ENCODE measurements around the gene GPC6. TPM values are rescaled to one million over a fixed set of nuclear protein-coding genes. Genes with fewer than 3 reads are reported as not detected.

The GPC6 gene
- total RNA-seq, 1 donor from 2014 or later: 42.9 TPM

DNA sequence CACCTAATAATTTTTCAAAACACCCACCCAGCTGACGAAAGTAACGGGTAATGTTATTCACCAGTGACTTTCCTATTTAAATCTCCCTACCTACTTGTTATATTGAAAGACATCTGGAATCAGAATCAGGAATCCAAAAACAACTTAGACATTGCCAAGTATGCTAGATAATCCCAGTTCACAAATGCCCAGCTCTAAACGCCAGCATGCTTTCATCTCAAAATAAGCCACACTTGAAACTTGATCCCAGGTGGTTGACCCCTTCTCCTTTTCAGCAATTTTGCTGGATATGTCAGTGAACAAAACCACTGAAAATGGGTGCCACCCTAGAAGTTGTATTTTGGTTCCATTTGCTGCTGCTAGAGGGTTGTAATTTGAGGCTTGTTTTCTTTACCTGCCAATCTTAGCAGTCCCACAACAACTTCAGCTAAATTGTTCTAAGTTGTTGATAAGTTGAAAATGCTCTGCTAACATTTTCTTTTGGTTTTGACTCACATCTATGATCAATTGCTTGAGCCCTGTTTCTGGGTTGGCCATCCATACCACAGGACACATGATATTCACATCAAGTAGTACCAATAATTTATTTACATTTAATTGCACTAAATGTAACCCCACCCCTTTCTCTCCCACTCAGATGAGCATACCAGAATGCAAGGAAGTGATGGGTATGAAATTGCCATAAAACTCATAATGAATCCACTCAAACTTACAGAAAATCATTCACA lies 1186.4 kb downstream of the GPC6 start:
- no peak overlapping the region for H3K4me2 ChIP-seq
- H3K9me3 Mint-ChIP-seq: no peaks in the 10 kb centered on the region
- no peak overlapping the region for H2AFZ ChIP-seq (replicated peaks)
- no peak overlapping the region for H3K4me3 ChIP-seq
- no peaks in the 10 kb centered on the region for H3K9me3 ChIP-seq (ENCODE audit: low read depth)
- H3K4me1 ChIP-seq: peaks cover 22% of the 10 kb centered on the region
- no peak overlapping the region for H3K4me3 Mint-ChIP-seq
- no peaks in the 10 kb centered on the region for H3K36me3 ChIP-seq
- H3F3A ChIP-seq (ENCODE audit: low read depth): peaks cover 15% of the 10 kb centered on the region
- H3K27me3 ChIP-seq: no peaks in the 10 kb centered on the region
- H3K79me2 ChIP-seq (ENCODE audit: low read depth): no peaks in the 10 kb centered on the region
- TF ChIP-seq EZH2 (IDR thresholded peaks at IDR 0.05): no peak
- TF ChIP-seq EZH2phosphoT487 (IDR thresholded peaks at IDR 0.05): no peak
- TF ChIP-seq, protein P1, sequence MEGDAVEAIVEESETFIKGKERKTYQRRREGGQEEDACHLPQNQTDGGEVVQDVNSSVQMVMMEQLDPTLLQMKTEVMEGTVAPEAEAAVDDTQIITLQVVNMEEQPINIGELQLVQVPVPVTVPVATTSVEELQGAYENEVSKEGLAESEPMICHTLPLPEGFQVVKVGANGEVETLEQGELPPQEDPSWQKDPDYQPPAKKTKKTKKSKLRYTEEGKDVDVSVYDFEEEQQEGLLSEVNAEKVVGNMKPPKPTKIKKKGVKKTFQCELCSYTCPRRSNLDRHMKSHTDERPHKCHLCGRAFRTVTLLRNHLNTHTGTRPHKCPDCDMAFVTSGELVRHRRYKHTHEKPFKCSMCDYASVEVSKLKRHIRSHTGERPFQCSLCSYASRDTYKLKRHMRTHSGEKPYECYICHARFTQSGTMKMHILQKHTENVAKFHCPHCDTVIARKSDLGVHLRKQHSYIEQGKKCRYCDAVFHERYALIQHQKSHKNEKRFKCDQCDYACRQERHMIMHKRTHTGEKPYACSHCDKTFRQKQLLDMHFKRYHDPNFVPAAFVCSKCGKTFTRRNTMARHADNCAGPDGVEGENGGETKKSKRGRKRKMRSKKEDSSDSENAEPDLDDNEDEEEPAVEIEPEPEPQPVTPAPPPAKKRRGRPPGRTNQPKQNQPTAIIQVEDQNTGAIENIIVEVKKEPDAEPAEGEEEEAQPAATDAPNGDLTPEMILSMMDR (IDR thresholded peaks at IDR 0.05): no peak
- no peaks in the 10 kb centered on the region for H4K20me1 ChIP-seq (ENCODE audit: low read depth)
- no peaks in the 10 kb centered on the region for H3K36me3 Mint-ChIP-seq
- H3K4me1 Mint-ChIP-seq: peaks cover 22% of the 10 kb centered on the region
- no peak overlapping the region for H3K9ac ChIP-seq
- H3K27me3 Mint-ChIP-seq (ENCODE audit: insufficient read depth, low read depth): no peaks in the 10 kb centered on the region
- H3K27ac Mint-ChIP-seq: no peak overlapping the region
- DNase-seq (ENCODE audit: low spot score): no peak
- H3K27ac ChIP-seq: no peak overlapping the region

DNA sequence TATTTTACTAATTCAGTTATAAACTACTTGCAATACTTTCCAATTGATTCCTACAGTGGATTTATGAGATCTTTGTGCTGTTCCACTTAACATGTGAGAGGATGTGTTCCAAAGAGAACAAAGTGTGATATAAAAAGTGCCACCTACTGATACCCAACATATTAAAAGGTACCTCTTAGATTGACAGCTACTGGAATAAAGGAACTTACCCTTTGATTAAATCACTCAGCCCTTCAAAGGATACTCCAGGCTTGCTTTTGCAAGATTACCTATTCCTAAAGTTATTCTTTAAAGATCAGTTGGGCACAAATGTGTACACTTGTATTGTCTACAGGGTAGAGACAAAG lies 1187.0 kb downstream of the GPC6 start:
- H3K27me3 ChIP-seq: no peaks in the 10 kb centered on the region
- Mint-ChIP-seq H3K4me3 (no peak overlapping the region), H3K4me1 (peaks cover 22% of the 10 kb centered on the region), H3K27ac (no peak overlapping the region), H3K27me3 (ENCODE audit: insufficient read depth, low read depth) (no peaks in the 10 kb centered on the region), H3K9me3 (no peaks in the 10 kb centered on the region), H3K36me3 (no peaks in the 10 kb centered on the region)
- H3K36me3 ChIP-seq: no peaks in the 10 kb centered on the region
- no peaks in the 10 kb centered on the region for H4K20me1 ChIP-seq (ENCODE audit: low read depth)
- no peak for DNase-seq (ENCODE audit: low spot score)
- no peak overlapping the region for H3K9ac ChIP-seq
- no peak overlapping the region for H3K27ac ChIP-seq
- H3K4me3 ChIP-seq: no peak overlapping the region
- H3K4me2 ChIP-seq: no peak overlapping the region
- no peaks in the 10 kb centered on the region for H3K9me3 ChIP-seq (ENCODE audit: low read depth)
- peaks cover 15% of the 10 kb centered on the region for H3F3A ChIP-seq (ENCODE audit: low read depth)
- H2AFZ ChIP-seq (replicated peaks): no peak overlapping the region
- peaks cover 22% of the 10 kb centered on the region for H3K4me1 ChIP-seq
- TF ChIP-seq EZH2 (IDR thresholded peaks at IDR 0.05) (no peak), EZH2phosphoT487 (IDR thresholded peaks at IDR 0.05) (no peak)
- TF ChIP-seq, protein P1 (IDR thresholded peaks at IDR 0.05): no peak
- H3K79me2 ChIP-seq (ENCODE audit: low read depth): no peaks in the 10 kb centered on the region

DNA sequence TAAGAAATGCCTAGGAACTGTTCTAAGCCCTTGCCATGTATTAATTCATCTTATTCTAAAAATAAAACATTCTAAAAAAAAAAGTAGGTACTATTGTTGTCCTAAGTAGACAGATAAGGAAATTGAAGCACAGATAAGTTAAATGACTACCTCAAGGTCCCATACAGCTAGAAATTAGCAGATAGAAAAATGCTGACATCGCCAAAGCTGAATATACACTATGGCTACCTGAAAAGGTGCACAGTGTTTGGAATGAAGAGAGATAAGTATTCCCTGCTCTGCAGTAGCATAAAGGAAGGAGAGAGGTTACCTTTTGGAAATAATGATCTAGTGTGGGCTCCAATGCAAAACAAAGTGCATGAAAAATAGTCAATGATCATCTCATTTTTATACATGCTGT lies 1187.5 kb downstream of the GPC6 start:
- Mint-ChIP-seq H3K9me3 (no peaks in the 10 kb centered on the region), H3K4me3 (no peak overlapping the region), H3K27ac (no peak overlapping the region), H3K36me3 (no peaks in the 10 kb centered on the region), H3K27me3 (ENCODE audit: insufficient read depth, low read depth) (no peaks in the 10 kb centered on the region), H3K4me1 (peaks cover 22% of the 10 kb centered on the region)
- no peak overlapping the region for H3K4me2 ChIP-seq
- H3K27me3 ChIP-seq: no peaks in the 10 kb centered on the region
- peaks cover 15% of the 10 kb centered on the region for H3F3A ChIP-seq (ENCODE audit: low read depth)
- no peak for TF ChIP-seq EZH2phosphoT487 (IDR thresholded peaks at IDR 0.05)
- TF ChIP-seq, protein P1 (IDR thresholded peaks at IDR 0.05): no peak
- no peak for TF ChIP-seq EZH2 (IDR thresholded peaks at IDR 0.05)
- no peak for DNase-seq (ENCODE audit: low spot score)
- no peaks in the 10 kb centered on the region for H3K79me2 ChIP-seq (ENCODE audit: low read depth)
- no peak overlapping the region for H3K9ac ChIP-seq
- H3K4me1 ChIP-seq: peaks cover 22% of the 10 kb centered on the region
- H4K20me1 ChIP-seq (ENCODE audit: low read depth): no peaks in the 10 kb centered on the region
- no peaks in the 10 kb centered on the region for H3K36me3 ChIP-seq
- no peaks in the 10 kb centered on the region for H3K9me3 ChIP-seq (ENCODE audit: low read depth)
- H3K27ac ChIP-seq: no peak overlapping the region
- H2AFZ ChIP-seq (replicated peaks): no peak overlapping the region
- H3K4me3 ChIP-seq: no peak overlapping the region

Measured in neural progenitor cell (in vitro differentiated cells).